ENCODE results near the gene GGCT.

DNA sequence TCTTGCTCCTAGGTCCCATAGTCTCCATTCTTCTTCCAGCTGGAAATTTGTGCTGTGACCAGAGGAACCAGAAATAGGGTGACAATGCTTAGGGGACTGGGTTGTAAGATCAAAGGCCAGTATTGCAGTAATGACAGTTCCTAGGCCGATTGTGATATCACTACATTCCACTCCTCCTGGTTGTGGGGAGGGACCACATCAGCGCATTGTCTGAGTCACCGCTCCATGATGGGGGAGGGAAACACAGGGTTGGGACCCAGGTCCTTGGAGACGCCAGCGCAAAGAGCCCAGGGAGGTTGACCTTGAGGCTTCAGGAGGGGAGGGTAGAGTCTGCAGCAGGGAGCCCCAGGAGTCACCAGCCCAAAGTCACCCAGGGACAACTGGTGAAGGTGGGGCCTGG, 20.8 kb upstream of the GGCT start:
- TF ChIP-seq POLR2AphosphoS5 (IDR thresholded peaks at IDR 0.05; ENCODE audit: low read depth, low read length) (no peak), TAF1 (IDR thresholded peaks at IDR 0.05; ENCODE audit: borderline replicate concordance, insufficient read depth, low read length) (no peak)
